IMR-90 (cell line): Measurements from ENCODE around the gene MEGF11. TPM values are rescaled to one million over a fixed set of nuclear protein-coding genes. Genes with fewer than 3 reads are reported as not detected.

Source experiments
- ATAC-seq: fragments of 200-7000 bp; cut with Tn5 transposase; 2 replicates; pipeline ENCODE4 v1.9.1; 2020; ENCODE audit warnings: low read depth, mild to moderate bottlenecking, moderate library complexity
- BruUV-seq: library from RNA; stranded (reverse); fragments of 400-500 nt; replicated peaks from 2 replicates; lab custom pipeline; 2021; lab: Mats Ljungman, UMichigan
- CTCF ChIA-PET: fragments of 300-600 bp; formaldehyde crosslinking; extraction: SDS; loops from one replicate; lab custom pipeline; 2021; ENCODE audit warnings: antibody characterized with exemption; lab: Yijun Ruan, JAX
- POLR2A ChIA-PET: fragments of 300-600 bp; sonication (Branson Sonifier 250); formaldehyde crosslinking; loops from one replicate; lab custom pipeline; 2022; ENCODE audit warnings: antibody characterized with exemption; ENCODE audit not compliant: unreplicated experiment; lab: Charles Lee
- DNase-seq: peaks from one replicate; pipeline ENCODE4 v3.0.0; 2013
- H2AFZ ChIP-seq: replicated peaks from 2 replicates; pipeline ENCODE3; 2013; ENCODE audit warnings: low read length, mild to moderate bottlenecking; ENCODE audit not compliant: poor library complexity
- H2AK5ac ChIP-seq: 2 replicates; pipeline ENCODE4 v1.6.1; 2013; ENCODE audit warnings: low read depth, low read length, inconsistent platforms
- H2AK9ac ChIP-seq: replicated peaks from 2 replicates; pipeline ENCODE3; 2013; ENCODE audit warnings: mild to moderate bottlenecking, low read depth, low read length, moderate library complexity; ENCODE audit not compliant: poor library complexity
- H2BK120ac ChIP-seq: 2 replicates; pipeline ENCODE4 v1.6.1; 2013; ENCODE audit warnings: low read depth, low read length, inconsistent platforms
- H2BK15ac ChIP-seq: 3 replicates; pipeline ENCODE4 v1.6.1; 2013; ENCODE audit warnings: low read depth, low read length, inconsistent platforms
- H2BK20ac ChIP-seq: 2 replicates; pipeline ENCODE4 v1.6.1; 2013; ENCODE audit warnings: low read depth, mild to moderate bottlenecking, inconsistent platforms, low read length, moderate library complexity
- H2BK5ac ChIP-seq: 2 replicates; pipeline ENCODE4 v1.6.1; 2013; ENCODE audit warnings: mild to moderate bottlenecking, low read depth, low read length, inconsistent platforms; ENCODE audit not compliant: poor library complexity, severe bottlenecking
- H3K14ac ChIP-seq: replicated peaks from 2 replicates; pipeline ENCODE4 v1.6.1; 2013; ENCODE audit warnings: low read depth, low read length, inconsistent platforms
- H3K18ac ChIP-seq: 2 replicates; pipeline ENCODE4 v1.6.1; 2013; ENCODE audit warnings: low read depth, low read length, control low read depth
- H3K23ac ChIP-seq: 2 replicates; pipeline ENCODE4 v1.6.1; 2013; ENCODE audit warnings: low read depth, low read length, inconsistent platforms
- H3K27ac ChIP-seq: 2 replicates; pipeline ENCODE4 v1.5.1; 2013; ENCODE audit warnings: mild to moderate bottlenecking, control low read depth, low read length; ENCODE audit not compliant: insufficient read depth
- H3K27me3 ChIP-seq: 2 replicates; pipeline ENCODE4 v1.6.1; 2013; ENCODE audit warnings: low read length; ENCODE audit not compliant: control insufficient read depth, insufficient read depth
- H3K36me3 ChIP-seq: 2 replicates; pipeline ENCODE4 v1.6.1; 2013; ENCODE audit warnings: low read length, mixed read lengths; ENCODE audit not compliant: control insufficient read depth, insufficient read depth
- H3K4ac ChIP-seq: 2 replicates; pipeline ENCODE4 v1.6.1; 2013; ENCODE audit warnings: low read depth, low read length, inconsistent platforms
- H3K4me1 ChIP-seq: 2 replicates; pipeline ENCODE4 v1.6.1; 2013; ENCODE audit warnings: low read length, mixed read lengths; ENCODE audit not compliant: control insufficient read depth, insufficient read depth
- H3K4me2 ChIP-seq: 2 replicates; pipeline ENCODE4 v1.6.1; 2013; ENCODE audit warnings: low read depth, mild to moderate bottlenecking, control low read depth, low read length, moderate library complexity
- H3K4me3 ChIP-seq: 2 replicates; pipeline ENCODE4 v1.5.1; 2013; ENCODE audit warnings: low read depth, mild to moderate bottlenecking, control low read depth, low read length, moderate library complexity; ENCODE audit not compliant: insufficient read depth
- H3K56ac ChIP-seq: 2 replicates; pipeline ENCODE4 v1.6.1; 2013; ENCODE audit warnings: low read length, inconsistent platforms; ENCODE audit not compliant: insufficient read depth; ENCODE audit errors: extremely low read depth
- H3K79me1 ChIP-seq, 2 experiments: 2 replicates each; pipeline ENCODE4 v1.6.1; 2013; ENCODE audit warnings: low read length in 2 of 2, inconsistent platforms in 1 of 2, low read depth in 1 of 2
- H3K9ac ChIP-seq: 2 replicates; pipeline ENCODE4 v1.6.1; 2013; ENCODE audit warnings: low read depth, low read length, control low read depth
- H3K9me1 ChIP-seq: 2 replicates; pipeline ENCODE4 v1.6.1; 2013; ENCODE audit warnings: low read length, inconsistent platforms; ENCODE audit not compliant: insufficient read depth
- H3K9me3 ChIP-seq: 2 replicates; pipeline ENCODE4 v1.6.1; 2013; ENCODE audit warnings: low read length; ENCODE audit not compliant: control insufficient read depth, insufficient read depth
- H4K20me1 ChIP-seq: 2 replicates; pipeline ENCODE4 v1.6.1; 2013; ENCODE audit warnings: low read length, inconsistent platforms; ENCODE audit not compliant: insufficient read depth
- H4K5ac ChIP-seq: 2 replicates; pipeline ENCODE4 v1.6.1; 2013; ENCODE audit warnings: mild to moderate bottlenecking, low read depth, low read length, control low read depth
- H4K8ac ChIP-seq, 2 experiments: 2 replicates each; pipeline ENCODE4 v1.6.1; 2013; ENCODE audit warnings: low read depth in 2 of 2, low read length in 2 of 2, control low read depth in 1 of 2, inconsistent platforms in 1 of 2
- H4K91ac ChIP-seq: 2 replicates; pipeline ENCODE4 v1.6.1; 2013; ENCODE audit warnings: low read depth, low read length, inconsistent platforms; ENCODE audit not compliant: insufficient read depth
- ELK1 ChIP-seq: fragments of 150-350 bp; IDR thresholded peaks from 2 replicates; pipeline ENCODE4 v1.6.1; 2016; ENCODE audit warnings: low read depth, mild to moderate bottlenecking, low read length, moderate library complexity, borderline replicate concordance
- FOS ChIP-seq: fragments of 150-350 bp; IDR thresholded peaks from 2 replicates; pipeline ENCODE4 v1.6.1; 2016; ENCODE audit warnings: low read depth, low read length
- MAZ ChIP-seq: IDR thresholded peaks from 2 replicates; pipeline ENCODE4 v1.6.1; 2012; ENCODE audit warnings: low read depth, mild to moderate bottlenecking, low read length, improper control_type of control experiment, moderate library complexity, borderline replicate concordance
- MXI1 ChIP-seq: IDR thresholded peaks from 2 replicates; pipeline ENCODE4 v1.6.1; 2012; ENCODE audit warnings: low read depth, mild to moderate bottlenecking, low read length, moderate library complexity, borderline replicate concordance
- NFE2L2 ChIP-seq: fragments of 150-350 bp; IDR thresholded peaks from 2 replicates; pipeline ENCODE4 v1.6.1; 2016; ENCODE audit warnings: low read depth, mild to moderate bottlenecking, low read length
- RFX5 ChIP-seq: IDR thresholded peaks from 2 replicates; pipeline ENCODE4 v1.8.0; 2012; ENCODE audit warnings: low read depth, mild to moderate bottlenecking, low read length, moderate library complexity
- SMC3 ChIP-seq: fragments of 150-350 bp; IDR thresholded peaks from 2 replicates; pipeline ENCODE4 v1.6.1; 2016; ENCODE audit warnings: low read depth, mild to moderate bottlenecking, antibody characterized with exemption, low read length, moderate library complexity
- WGBS, 2 experiments: methylation state at CpG; one replicate each; pipeline versions ENCODE4 v1.1.5 to v1.1.7; 2013; ENCODE audit warnings: missing lambda C conversion rate in 2 of 2; ENCODE audit not compliant: insufficient read length in 1 of 2; ENCODE audit errors: extremely low coverage in 2 of 2; 5-methylcytosine and 5-hydroxymethylcytosine counted together
- dilution Hi-C: fragments of 300-500 bp; cut with HindIII; formaldehyde crosslinking; loops from one replicate; pipeline ENCODE4 v1.14.3; 2018; ENCODE audit warnings: low sequenced_read_pairs; ENCODE audit not compliant: unreplicated experiment
- in situ Hi-C: fragments of 300-500 bp; cut with MboI; formaldehyde crosslinking; loops from 3 replicates; pipeline ENCODE4 v1.14.3; 2019; ENCODE audit warnings: low sequenced_read_pairs, inconsistent platforms, mixed read lengths
- intact Hi-C: fragments of 100-400 bp; cut with micrococcal nuclease; formaldehyde crosslinking; loops from 2 replicates; pipeline ENCODE4 v1.10.0; 2022
- polyA plus RNA-seq, 3 experiments: library from polyadenylated mRNA; depleted of rRNA; stranded (reverse); fragments of >200 nt; gene quantifications; 2 replicates each; pipeline ENCODE4 v1.2.3, GENCODE V29; 2012; ENCODE audit warnings: low replicate concordance in 1 of 3
- total RNA-seq: library from RNA; depleted of rRNA; stranded (reverse); fragments of >200 nt; gene quantifications from 2 replicates; pipeline ENCODE4 v1.2.3, GENCODE V29; 2012

The MEGF11 gene
- total and polyA plus RNA-seq, 2 of the 4 experiments (the other 2 are of a cell fraction), result not detected

GRCh38 chr15:66022163-66022525 is 231.4 kb downstream of the MEGF11 start:
- H2BK5ac ChIP-seq, result no peak overlapping the region
- H3K9me1 ChIP-seq, result no peaks in the 10 kb centered on the region; the same call in 1 of the 2 replicates
- no peaks in the 10 kb centered on the region for H3K79me1 ChIP-seq
- POLR2A ChIA-PET, result no interaction called here
- H3K27me3 ChIP-seq, result peaks cover 45% of the 10 kb centered on the region
- H2AK5ac ChIP-seq, result no peak overlapping the region
- no peak overlapping the region for H3K18ac ChIP-seq
- H4K20me1 ChIP-seq, result no peaks in the 10 kb centered on the region
- TF ChIP-seq MAZ, result no peak
- no peak for TF ChIP-seq FOS
- TF ChIP-seq NFE2L2, result no peak
- TF ChIP-seq ELK1, result no peak
- no peak for TF ChIP-seq MXI1
- no peak for TF ChIP-seq SMC3
- TF ChIP-seq RFX5, result no peak
- no peak overlapping the region for H3K4ac ChIP-seq
- H2BK120ac ChIP-seq, result no peak overlapping the region
- no peak overlapping the region for H3K56ac ChIP-seq
- dilution Hi-C loops, result no loop called here
- H2BK20ac ChIP-seq, result no peak overlapping the region
- no peak for ATAC-seq
- intact Hi-C loops, result no loop called here
- H4K91ac ChIP-seq, result no peak overlapping the region
- WGBS, 2 experiments, result 8% methylated on average over 2 of the region's 3 CpGs; no CpG with 5 or more reads in 1 of the 2 experiments
- no peaks in the 10 kb centered on the region for H3K9me3 ChIP-seq
- DNase-seq, result no peak
- H3K36me3 ChIP-seq, result no peaks in the 10 kb centered on the region
- no peak overlapping the region for H4K8ac ChIP-seq
- H4K5ac ChIP-seq, result no peak overlapping the region
- no peak overlapping the region for H2AFZ ChIP-seq
- H3K14ac ChIP-seq, result no peak overlapping the region
- no TSS peak for BruUV-seq
- no peak overlapping the region for H3K27ac ChIP-seq
- no peak overlapping the region for H2AK9ac ChIP-seq
- in situ Hi-C loops, result no loop called here
- H3K4me3 ChIP-seq, result no peak overlapping the region
- no peak overlapping the region for H3K4me2 ChIP-seq
- H3K9ac ChIP-seq, result no peak overlapping the region
- CTCF ChIA-PET, result no interaction called here
- no peak overlapping the region for H2BK15ac ChIP-seq
- no peaks in the 10 kb centered on the region for H3K4me1 ChIP-seq
- H3K23ac ChIP-seq, result no peak overlapping the region
